Measurements from ENCODE around the gene VCL. TPM values are rescaled to one million over a fixed set of nuclear protein-coding genes. Genes with fewer than 3 reads are reported as not detected.

VCL gene
- total and polyA plus RNA-seq, 9 of the 15 experiments (the other 6 are each of a cell fraction or from before 2014, with no cell fraction given) = 29.8 to 186 (median 76.4) TPM

DNA sequence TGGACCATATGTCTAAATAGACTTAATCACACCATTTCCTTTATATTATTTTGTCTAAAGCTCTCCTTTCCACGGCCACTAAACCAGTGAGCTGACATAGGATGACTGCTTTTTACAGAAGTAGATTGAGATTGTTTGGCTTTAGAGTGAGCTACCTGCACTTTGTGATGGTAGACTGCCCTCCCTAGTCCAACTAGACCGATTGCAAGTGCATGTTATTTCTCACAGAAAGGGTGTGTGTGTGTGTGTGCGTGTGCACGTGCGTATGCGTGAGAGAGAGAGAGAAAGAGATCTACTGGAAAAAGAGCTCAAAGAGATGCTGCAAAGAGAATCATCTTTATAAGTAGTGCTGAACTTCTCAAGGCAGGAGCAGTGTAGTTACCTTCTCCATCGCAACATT lies 60.7 kb downstream of the VCL start:
- no peak overlapping the region for H3K27ac ChIP-seq (ENCODE audit: extremely low read depth, low read depth, low read length)
- peaks cover 95% of the 10 kb centered on the region for H3K79me2 ChIP-seq (ENCODE audit: control insufficient read depth, insufficient read depth, low read length)
- ATAC-seq = peak; percentile 71
- peak in 2 of 4 experiments; percentile 34 to 61 for DNase-seq (ENCODE audit: extremely low read depth in 1 of 4, low spot score in 3 of 4)
- CTCF ChIA-PET (ENCODE audit: low intra/inter-chr PET ratio) = interaction anchor here (2.3 kb wide), 1 partner anchor 173 kb away, joined by 8 read pairs; no protein-coding TSS in a partner anchor
- no peak for FAIRE-seq
- H3K36me3 ChIP-seq (ENCODE audit: control insufficient read depth, insufficient read depth, low read length) = peaks cover 27% of the 10 kb centered on the region
- TF ChIP-seq RAD21 (CRISPR knock-in tag; conservative IDR thresholded peaks at IDR 0.05 in 1 of 2, IDR thresholded peaks at IDR 0.05 in 1 of 2) (peak; percentile 56 to 73), SMC3 (conservative IDR thresholded peaks at IDR 0.05; ENCODE audit: insufficient read depth, low read depth, low read length) (peak; percentile 35; the same call in 1 of the 2 replicates), ZNF384 (IDR thresholded peaks at IDR 0.05; ENCODE audit: low read depth, low read length) (0 out of 2 replicates have a peak, but pooled peaks have one; percentile 23), ARID2 (IDR thresholded peaks at IDR 0.05) (0 out of 2 replicates have a peak, but pooled peaks have one; percentile 44), KDM5B (IDR thresholded peaks at IDR 0.05; ENCODE audit: insufficient replicate concordance, low read depth, low read length) (no peak), ZFP36 (IDR thresholded peaks at IDR 0.05; ENCODE audit: low read depth, low read length, partially characterized antibody) (no peak), TCF3 (CRISPR knock-in tag; IDR thresholded peaks at IDR 0.05) (no peak), BHLHE40 (IDR thresholded peaks at IDR 0.05; ENCODE audit: low read length) (peak; percentile 82)
- TF ChIP-seq, protein P1, sequence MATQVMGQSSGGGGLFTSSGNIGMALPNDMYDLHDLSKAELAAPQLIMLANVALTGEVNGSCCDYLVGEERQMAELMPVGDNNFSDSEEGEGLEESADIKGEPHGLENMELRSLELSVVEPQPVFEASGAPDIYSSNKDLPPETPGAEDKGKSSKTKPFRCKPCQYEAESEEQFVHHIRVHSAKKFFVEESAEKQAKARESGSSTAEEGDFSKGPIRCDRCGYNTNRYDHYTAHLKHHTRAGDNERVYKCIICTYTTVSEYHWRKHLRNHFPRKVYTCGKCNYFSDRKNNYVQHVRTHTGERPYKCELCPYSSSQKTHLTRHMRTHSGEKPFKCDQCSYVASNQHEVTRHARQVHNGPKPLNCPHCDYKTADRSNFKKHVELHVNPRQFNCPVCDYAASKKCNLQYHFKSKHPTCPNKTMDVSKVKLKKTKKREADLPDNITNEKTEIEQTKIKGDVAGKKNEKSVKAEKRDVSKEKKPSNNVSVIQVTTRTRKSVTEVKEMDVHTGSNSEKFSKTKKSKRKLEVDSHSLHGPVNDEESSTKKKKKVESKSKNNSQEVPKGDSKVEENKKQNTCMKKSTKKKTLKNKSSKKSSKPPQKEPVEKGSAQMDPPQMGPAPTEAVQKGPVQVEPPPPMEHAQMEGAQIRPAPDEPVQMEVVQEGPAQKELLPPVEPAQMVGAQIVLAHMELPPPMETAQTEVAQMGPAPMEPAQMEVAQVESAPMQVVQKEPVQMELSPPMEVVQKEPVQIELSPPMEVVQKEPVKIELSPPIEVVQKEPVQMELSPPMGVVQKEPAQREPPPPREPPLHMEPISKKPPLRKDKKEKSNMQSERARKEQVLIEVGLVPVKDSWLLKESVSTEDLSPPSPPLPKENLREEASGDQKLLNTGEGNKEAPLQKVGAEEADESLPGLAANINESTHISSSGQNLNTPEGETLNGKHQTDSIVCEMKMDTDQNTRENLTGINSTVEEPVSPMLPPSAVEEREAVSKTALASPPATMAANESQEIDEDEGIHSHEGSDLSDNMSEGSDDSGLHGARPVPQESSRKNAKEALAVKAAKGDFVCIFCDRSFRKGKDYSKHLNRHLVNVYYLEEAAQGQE (IDR thresholded peaks at IDR 0.05; ENCODE audit: borderline replicate concordance) = peak; percentile 41
- TF ChIP-seq, protein P1 (CRISPR knock-in tag; IDR thresholded peaks at IDR 0.05; ENCODE audit: low read depth) = no peak
- TF ChIP-seq, protein P2, sequence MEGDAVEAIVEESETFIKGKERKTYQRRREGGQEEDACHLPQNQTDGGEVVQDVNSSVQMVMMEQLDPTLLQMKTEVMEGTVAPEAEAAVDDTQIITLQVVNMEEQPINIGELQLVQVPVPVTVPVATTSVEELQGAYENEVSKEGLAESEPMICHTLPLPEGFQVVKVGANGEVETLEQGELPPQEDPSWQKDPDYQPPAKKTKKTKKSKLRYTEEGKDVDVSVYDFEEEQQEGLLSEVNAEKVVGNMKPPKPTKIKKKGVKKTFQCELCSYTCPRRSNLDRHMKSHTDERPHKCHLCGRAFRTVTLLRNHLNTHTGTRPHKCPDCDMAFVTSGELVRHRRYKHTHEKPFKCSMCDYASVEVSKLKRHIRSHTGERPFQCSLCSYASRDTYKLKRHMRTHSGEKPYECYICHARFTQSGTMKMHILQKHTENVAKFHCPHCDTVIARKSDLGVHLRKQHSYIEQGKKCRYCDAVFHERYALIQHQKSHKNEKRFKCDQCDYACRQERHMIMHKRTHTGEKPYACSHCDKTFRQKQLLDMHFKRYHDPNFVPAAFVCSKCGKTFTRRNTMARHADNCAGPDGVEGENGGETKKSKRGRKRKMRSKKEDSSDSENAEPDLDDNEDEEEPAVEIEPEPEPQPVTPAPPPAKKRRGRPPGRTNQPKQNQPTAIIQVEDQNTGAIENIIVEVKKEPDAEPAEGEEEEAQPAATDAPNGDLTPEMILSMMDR (IDR thresholded peaks at IDR 0.05 in 2 of 3, conservative IDR thresholded peaks at IDR 0.05 in 1 of 3; ENCODE audit: insufficient read depth in 2 of 3, low read depth in 1 of 3, low read length in 3 of 3) = peak; percentile 40 to 52 (median 44); a peak in 4 of 6 replicates
- no peak overlapping the region for H3K4me3 ChIP-seq
- H2AFZ ChIP-seq (ENCODE audit: low read depth, low read length) = no peak overlapping the region
- no peaks in the 10 kb centered on the region for H3K9me3 ChIP-seq (replicated peaks; ENCODE audit: control insufficient read depth, insufficient read depth, low read depth, low read length)
- no peaks in the 10 kb centered on the region for H3K9me1 ChIP-seq (ENCODE audit: control insufficient read depth, insufficient read depth, low read length)
- 0 out of 2 replicates have a peak, but pooled peaks cover 3% of the 10 kb centered on the region for H4K20me1 ChIP-seq (replicated peaks; ENCODE audit: control insufficient read depth, insufficient read depth, low read length)
- no peak overlapping the region for H3K9ac ChIP-seq (ENCODE audit: insufficient read depth in 1 of 2, low read depth in 2 of 2, low read length in 2 of 2)
- BruUV-seq (replicated peaks) = no TSS peak
- in situ Hi-C loops (cut with MboI) = no loop called here
- POLR2A ChIA-PET = interaction anchor here (1.1 to 1.6 kb wide), 5 partner anchors 9 to 32 kb away, joined by 3 to 4 read pairs (median 4); no protein-coding TSS in a partner anchor
- no peak overlapping the region for H3K4me2 ChIP-seq (ENCODE audit: insufficient read depth, low read length)
- intact Hi-C loops (cut with micrococcal nuclease) = loop anchor here (1.0 to 5.0 kb wide), 2 partner anchors 101 to 172 kb away; no protein-coding TSS in a partner anchor
- no peaks in the 10 kb centered on the region for H3K27me3 ChIP-seq (ENCODE audit: control insufficient read depth in 2 of 2, insufficient read depth in 2 of 2, low read length in 2 of 2)
- H3K4me1 ChIP-seq (replicated peaks in 1 of 2; ENCODE audit: control insufficient read depth in 2 of 2, insufficient read depth in 2 of 2, low read length in 2 of 2) = peaks cover 11 to 30% of the 10 kb centered on the region in 2 experiments; a peak in 4 of 5 replicates
- 71% methylated on average over 7 of the region's 7 CpGs for WGBS (ENCODE audit: insufficient coverage, low coverage, missing lambda C conversion rate)

Data from K562 (cell line).